Endothelial cell of umbilical vein (primary cell): ENCODE data around the gene CNDP2. TPM values are rescaled to one million over a fixed set of nuclear protein-coding genes. Genes with fewer than 3 reads are reported as not detected.

Source experiments
- BruUV-seq: library from RNA; stranded (reverse); fragments of 400-500 nt; replicated peaks from 2 replicates; lab custom pipeline; 2021; lab: Mats Ljungman, UMichigan
- CTCF ChIA-PET: fragments of 300-600, 350-600 bp; sonication (Branson Sonifier 250); formaldehyde crosslinking; loops from one replicate; lab custom pipeline; 2021; ENCODE audit warnings: antibody characterized with exemption, inconsistent platforms; lab: Charles Lee
- POLR2A ChIA-PET: fragments of 300-600, 350-600 bp; sonication (Branson Sonifier 250); formaldehyde crosslinking; loops from one replicate; lab custom pipeline; 2021; ENCODE audit warnings: antibody characterized with exemption, inconsistent platforms; lab: Charles Lee
- DNase-seq: peaks from one replicate; pipeline ENCODE4 v3.0.0-alpha.2; 2011; ENCODE audit warnings: low read depth, low spot score
- FAIRE-seq: peaks from 2 replicates; lab custom pipeline; 2011; peaks lifted over from hg19 to GRCh38; lab: Jason Lieb, UNC
- H2AFZ ChIP-seq: 2 replicates; pipeline ENCODE4 v1.6.0; 2012; ENCODE audit warnings: low read depth, low read length, control low read depth, inconsistent platforms
- H3K27ac ChIP-seq: 2 replicates; pipeline ENCODE4 v1.5.1; 2011; ENCODE audit warnings: low read depth, mild to moderate bottlenecking, control low read depth, low read length, moderate library complexity; ENCODE audit not compliant: insufficient read depth
- H3K27me3 ChIP-seq, 2 experiments: 2 replicates each; pipeline versions ENCODE4 v1.6.0 to v1.6.1; 2011; ENCODE audit warnings: low read length in 2 of 2, mixed read lengths in 1 of 2; ENCODE audit not compliant: control insufficient read depth in 2 of 2, insufficient read depth in 2 of 2
- H3K36me3 ChIP-seq, 2 experiments: 2 replicates in 1 of 2; 3 replicates in 1 of 2; pipeline ENCODE4 v1.5.1; 2011; ENCODE audit warnings: low read length in 2 of 2, mild to moderate bottlenecking in 1 of 2, moderate library complexity in 1 of 2; ENCODE audit not compliant: control insufficient read depth in 2 of 2, insufficient read depth in 2 of 2; ENCODE audit errors: extremely low read depth in 1 of 2
- H3K4me1 ChIP-seq: 3 replicates; pipeline ENCODE4 v1.5.1; 2011; ENCODE audit warnings: mild to moderate bottlenecking, low read length; ENCODE audit not compliant: control insufficient read depth, insufficient read depth; ENCODE audit errors: extremely low read depth
- H3K4me2 ChIP-seq: 2 replicates; pipeline ENCODE4 v1.6.1; 2011; ENCODE audit warnings: low read length, control low read depth, mixed read lengths; ENCODE audit not compliant: insufficient read depth
- H3K4me3 ChIP-seq, 3 experiments: fragments of 200-600 bp in 1 of 3; sonication (generic), shearing (Covaris generic) in 1 of 3; replicated peaks in 1 of 3; 2 replicates each; pipeline ENCODE4 v1.5.1; 2011 to 2016; ENCODE audit warnings: control low read depth in 3 of 3, low read length in 3 of 3, mild to moderate bottlenecking in 2 of 3, inconsistent platforms in 1 of 3, low read depth in 1 of 3, moderate library complexity in 1 of 3; ENCODE audit not compliant: insufficient read depth in 1 of 3
- H3K79me2 ChIP-seq: 2 replicates; pipeline ENCODE4 v1.6.0; 2012; ENCODE audit warnings: low read length, inconsistent platforms; ENCODE audit not compliant: control insufficient read depth, insufficient read depth
- H3K9ac ChIP-seq: replicated peaks from 2 replicates; pipeline ENCODE3; 2011; ENCODE audit warnings: low read length, control low read depth; ENCODE audit not compliant: insufficient read depth; ENCODE audit errors: extremely low read depth
- H3K9me1 ChIP-seq: replicated peaks from 3 replicates; pipeline ENCODE4 v1.6.0; 2011; ENCODE audit warnings: mild to moderate bottlenecking, low read length; ENCODE audit not compliant: control insufficient read depth, insufficient read depth; ENCODE audit errors: extremely low read depth
- H3K9me3 ChIP-seq: replicated peaks from 2 replicates; pipeline ENCODE4 v1.5.1; 2012; ENCODE audit warnings: low read length, inconsistent platforms; ENCODE audit not compliant: control insufficient read depth, insufficient read depth
- H4K20me1 ChIP-seq: replicated peaks from 2 replicates; pipeline ENCODE3; 2011; ENCODE audit warnings: mild to moderate bottlenecking, low read length; ENCODE audit not compliant: control insufficient read depth, insufficient read depth; ENCODE audit errors: extremely low read depth
- CTCF ChIP-seq, 2 donors: IDR thresholded peaks; 1 replicate in 1 of 2; 2 replicates in 1 of 2; pipeline ENCODE4 v1.5.1; 2011; ENCODE audit warnings: low read length in 2 of 2, mild to moderate bottlenecking in 2 of 2, moderate library complexity in 2 of 2, control low read depth in 1 of 2, inconsistent platforms in 1 of 2, low read depth in 1 of 2; ENCODE audit not compliant: insufficient read depth in 1 of 2; ENCODE audit errors: extremely low read depth in 1 of 2
- EZH2 ChIP-seq: IDR thresholded peaks from 2 replicates; pipeline ENCODE4 v1.6.1; 2012; ENCODE audit warnings: borderline replicate concordance, low read depth, mild to moderate bottlenecking, moderate library complexity, low read length, inconsistent platforms; ENCODE audit not compliant: severe bottlenecking
- FOS ChIP-seq: IDR thresholded peaks from 2 replicates; pipeline ENCODE4 v1.6.1; 2011; ENCODE audit warnings: mild to moderate bottlenecking, low read length, moderate library complexity, borderline replicate concordance; ENCODE audit not compliant: insufficient read depth
- GATA2 ChIP-seq: IDR thresholded peaks from 2 replicates; pipeline ENCODE4 v1.7.0; 2011; ENCODE audit warnings: low read depth, mild to moderate bottlenecking, moderate library complexity, mixed read lengths, low read length; ENCODE audit not compliant: insufficient read length, insufficient read depth
- JUN ChIP-seq: IDR thresholded peaks from 2 replicates; pipeline ENCODE4 v1.6.1; 2011; ENCODE audit warnings: borderline replicate concordance, low read depth; ENCODE audit not compliant: insufficient read length, insufficient read depth
- MAX ChIP-seq: IDR thresholded peaks from 2 replicates; pipeline ENCODE4 v1.6.1; 2011; ENCODE audit not compliant: insufficient read depth, insufficient read length
- MYC ChIP-seq: IDR thresholded peaks from one replicate; pipeline ENCODE4 v1.6.1; 2011; ENCODE audit warnings: mild to moderate bottlenecking, low read depth, low read length
- POLR2A ChIP-seq: IDR thresholded peaks from 2 replicates; pipeline ENCODE4 v1.6.1; 2012; ENCODE audit warnings: low read depth, mild to moderate bottlenecking, control low read depth, low read length
- POLR2AphosphoS5 ChIP-seq: IDR thresholded peaks from 2 replicates; pipeline ENCODE4 v1.6.1; 2012; ENCODE audit warnings: low read depth, mild to moderate bottlenecking, control low read depth, low read length, moderate library complexity; ENCODE audit not compliant: insufficient read depth
- dilution Hi-C: fragments of 300-500 bp; cut with MboI; formaldehyde crosslinking; loops from one replicate; pipeline ENCODE4 v1.15.0; 2019; ENCODE audit warnings: low sequenced_read_pairs; ENCODE audit not compliant: extremely low pct_ligation_motif_present
- intact Hi-C: fragments of 100-400 bp; cut with micrococcal nuclease; formaldehyde crosslinking; loops from one replicate; pipeline ENCODE4 v1.10.0; 2022
- polyA plus RNA-seq, 4 experiments: library from polyadenylated mRNA; depleted of rRNA in 3 of 4; stranded (reverse) in 3 of 4; unstranded in 1 of 4; fragments of >200 nt; gene quantifications; 2 replicates each; pipeline versions ENCODE4 v1.2.1 to v1.2.3, GENCODE V29; 2011 to 2012; ENCODE audit warnings: missing spikeins in 1 of 4
- total RNA-seq: library from RNA; stranded (reverse); gene quantifications from 2 replicates; pipeline ENCODE4 v1.2.3, GENCODE V29; 2021

CNDP2 gene
- total and polyA plus RNA-seq, 2 donors (not counting 3 experiments of a cell fraction or from before 2014, with no cell fraction given) = 52.9 to 123 TPM

GRCh38 chr18:74505776-74506175 lies 9.6 kb downstream of the CNDP2 start:
- no peaks in the 10 kb centered on the region for H3K9me3 ChIP-seq
- POLR2A ChIA-PET = no interaction called here
- no peak for DNase-seq
- no peak overlapping the region for H3K4me3 ChIP-seq
- FAIRE-seq = no peak
- peaks cover 13 to 40% of the 10 kb centered on the region in 2 experiments for H3K36me3 ChIP-seq
- no peaks in the 10 kb centered on the region for H4K20me1 ChIP-seq
- no peak overlapping the region for H2AFZ ChIP-seq
- no peaks in the 10 kb centered on the region for H3K79me2 ChIP-seq
- BruUV-seq = no TSS peak
- no peak for TF ChIP-seq EZH2
- no peak for TF ChIP-seq POLR2AphosphoS5
- no peak for TF ChIP-seq FOS
- no peak for TF ChIP-seq MYC
- no peak for TF ChIP-seq MAX
- TF ChIP-seq POLR2A = no peak
- no peak for TF ChIP-seq JUN
- TF ChIP-seq CTCF (IDR thresholded peaks at IDR 0.05; ENCODE audit: extremely low read depth in 1 of 2, insufficient read depth in 1 of 2, low read depth in 1 of 2, low read length in 2 of 2) = no peak
- TF ChIP-seq GATA2 = no peak
- no peaks in the 10 kb centered on the region for H3K9me1 ChIP-seq
- no peak overlapping the region for H3K4me2 ChIP-seq
- dilution Hi-C loops (no loop called here), intact Hi-C loops (no loop called here)
- no peak overlapping the region for H3K27ac ChIP-seq
- H3K4me1 ChIP-seq = no peaks in the 10 kb centered on the region
- H3K9ac ChIP-seq = no peak overlapping the region
- CTCF ChIA-PET = no interaction called here
- H3K27me3 ChIP-seq = no peaks in the 10 kb centered on the region
